CD4-positive, alpha-beta T cell treated with Interleukin-10 for 1 hour (primary cell): ENCODE data around the gene NKX2-1.

Experiments
- DNase-seq: peaks from one replicate; pipeline ENCODE4 v3.0.0-alpha.2; 2020

NKX2-1 gene

DNA sequence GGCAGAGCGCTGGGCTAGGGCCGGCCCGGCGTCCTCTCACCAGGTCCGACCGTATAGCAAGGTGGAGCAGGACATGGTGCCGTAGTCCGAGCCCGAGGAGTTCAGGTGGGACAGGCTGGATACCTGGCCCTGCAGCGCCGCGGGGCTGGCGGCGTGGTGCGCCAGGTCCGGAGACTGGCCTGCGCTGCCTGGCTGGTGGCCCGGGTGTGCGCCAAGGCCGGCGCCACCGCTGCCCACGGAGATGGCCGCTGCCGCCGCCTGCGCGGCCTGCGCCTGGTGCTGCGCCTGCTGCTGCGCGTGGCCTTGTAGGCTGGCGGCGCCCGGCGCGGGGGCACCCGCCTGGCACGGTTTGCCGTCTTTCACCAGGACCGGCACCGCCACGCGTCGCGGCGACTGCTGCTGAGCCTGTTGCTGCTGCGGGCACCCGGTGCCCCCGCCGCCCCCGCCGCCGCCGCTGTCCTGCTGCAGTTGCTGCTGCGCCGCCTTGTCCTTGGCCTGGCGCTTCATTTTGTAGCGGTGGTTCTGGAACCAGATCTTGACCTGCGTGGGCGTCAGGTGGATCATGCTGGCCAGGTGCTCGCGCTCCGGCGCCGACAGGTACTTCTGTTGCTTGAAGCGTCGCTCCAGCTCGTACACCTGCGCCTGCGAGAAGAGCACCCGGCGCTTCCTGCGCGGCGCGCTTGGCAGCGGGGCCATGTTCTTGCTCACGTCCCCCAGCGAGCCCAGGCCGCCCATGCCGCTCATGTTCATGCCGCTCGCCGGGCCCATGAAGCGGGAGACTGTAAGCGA lies 2.6 kb downstream of the NKX2-1 start:
- no peak for DNase-seq

DNA sequence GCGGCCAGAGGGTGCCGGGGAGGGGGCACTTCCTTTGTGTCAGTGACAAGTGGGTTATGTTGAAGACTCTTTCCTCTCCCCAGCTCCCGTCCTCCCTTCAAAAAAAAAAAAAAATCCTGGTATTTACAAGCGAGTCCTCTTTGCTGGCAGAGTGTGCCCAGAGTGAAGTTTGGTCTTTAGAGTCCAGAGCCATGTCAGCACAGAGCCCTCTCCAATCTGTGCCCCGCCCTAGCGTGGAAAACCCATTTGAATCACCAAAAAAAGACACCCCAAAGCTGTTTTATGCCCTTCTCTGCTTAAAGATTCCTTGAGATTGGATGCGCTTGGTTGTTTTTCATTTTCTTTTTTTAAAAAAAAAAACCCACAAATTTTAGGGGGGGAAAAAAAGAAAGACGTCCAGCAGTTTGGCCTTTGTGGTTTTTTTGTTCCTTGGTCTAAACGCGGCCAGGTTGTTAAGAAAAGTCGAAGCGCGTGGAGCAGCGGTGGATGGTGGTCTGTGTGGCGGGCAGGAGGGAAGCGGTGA lies 3.3 kb downstream of the NKX2-1 start:
- no peak for DNase-seq

DNA sequence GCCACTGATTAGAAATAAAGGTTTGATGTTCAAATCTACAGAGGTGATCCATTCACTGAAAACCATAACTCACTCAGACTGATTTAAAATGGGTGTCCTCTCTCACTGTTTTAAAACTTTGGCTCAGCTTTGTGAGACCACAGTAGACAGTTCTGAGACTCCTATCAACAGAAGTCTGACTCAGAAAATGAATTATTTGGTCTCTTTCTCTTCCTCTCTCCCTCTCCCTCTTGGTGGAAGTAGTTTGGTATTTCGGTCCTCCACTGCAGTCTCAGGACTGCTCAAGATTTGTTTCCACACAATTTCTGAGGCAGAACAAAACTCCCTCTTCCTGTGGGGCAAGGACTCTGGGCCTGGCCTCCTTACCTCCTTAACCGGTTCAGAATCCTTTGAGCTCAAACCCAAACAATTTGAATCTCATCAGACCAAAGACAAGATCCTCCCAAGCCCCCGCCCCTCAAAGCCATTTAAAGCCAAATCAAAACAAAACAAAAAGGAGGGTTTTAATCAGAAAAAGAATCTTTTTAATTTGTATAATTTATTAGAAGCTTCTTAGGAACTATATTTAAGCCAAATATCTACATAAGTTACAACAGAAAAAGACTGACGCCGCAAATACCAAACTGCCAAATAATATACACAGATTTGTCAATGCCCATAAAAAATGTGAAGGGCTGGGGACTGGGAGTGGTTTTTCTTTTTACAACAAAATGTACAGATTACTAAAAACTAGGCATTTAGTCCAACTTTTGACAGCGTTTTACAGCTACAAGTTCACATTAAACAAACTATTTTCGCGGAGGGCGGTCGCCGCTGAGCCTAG lies 3.9 kb downstream of the NKX2-1 start:
- no peak for DNase-seq

DNA sequence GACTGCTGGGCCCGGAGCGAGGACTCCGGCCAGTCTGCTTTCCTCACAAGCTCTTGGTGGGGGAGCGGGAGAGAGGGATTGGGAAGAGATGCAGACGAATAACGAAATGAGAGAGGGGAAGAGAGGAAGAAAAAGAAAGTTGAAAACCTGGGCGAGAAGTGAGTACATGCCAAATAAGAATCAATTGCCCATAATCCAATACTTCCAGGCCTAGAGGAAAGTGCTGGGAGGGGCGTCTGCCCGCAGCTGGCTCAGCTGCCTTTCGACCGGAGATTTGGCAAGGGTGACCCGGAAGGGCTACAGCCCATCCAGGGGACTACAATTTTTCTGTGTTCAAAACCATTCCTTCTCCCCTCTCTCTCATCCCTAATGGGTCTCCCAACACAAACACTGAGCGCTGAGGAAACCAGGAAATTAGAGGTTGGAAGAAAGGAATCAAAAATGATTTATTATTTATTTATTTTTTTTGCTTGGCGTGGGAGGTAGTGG lies 4.9 kb downstream of the NKX2-1 start:
- DNase-seq = no peak

DNA sequence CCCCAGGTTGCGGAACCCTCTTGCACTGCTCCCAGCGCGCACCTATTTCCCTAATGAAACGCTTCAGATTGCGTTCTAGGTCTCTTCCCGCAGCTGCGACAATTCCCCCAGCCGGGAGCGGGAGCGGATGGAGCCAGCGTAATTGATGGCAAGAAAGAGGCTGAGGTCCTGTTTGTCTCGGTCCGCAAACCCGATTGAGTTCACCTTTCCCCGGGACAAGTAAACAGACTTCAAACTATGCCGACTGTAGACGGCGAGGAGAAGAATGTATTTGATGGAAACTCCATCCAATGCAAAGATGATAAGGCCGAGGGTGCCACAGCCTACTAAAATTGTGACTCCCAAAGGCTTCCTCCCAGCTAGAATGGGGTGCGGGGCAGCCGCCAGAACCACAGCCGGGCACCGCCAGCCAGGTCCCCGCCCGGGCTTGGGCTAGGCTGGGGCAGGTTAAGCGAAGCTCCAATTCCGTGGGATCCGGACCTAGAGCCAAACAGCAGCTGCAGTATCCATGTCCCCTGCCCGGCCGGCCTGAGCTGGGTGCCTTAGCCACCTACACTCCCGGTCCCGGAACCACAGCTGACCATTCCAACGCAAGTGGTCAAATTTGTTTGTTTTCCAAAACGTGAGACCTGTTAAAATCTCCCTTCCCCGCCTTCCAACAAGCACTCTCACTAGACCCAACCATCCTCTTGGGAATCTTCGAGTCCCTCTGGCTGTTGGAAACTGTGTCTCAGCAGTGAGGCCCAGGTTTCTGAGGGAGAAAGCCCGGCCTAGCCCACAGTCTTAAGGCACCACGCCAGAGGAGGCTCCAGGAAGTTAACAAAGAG lies 5.5 kb downstream of the NKX2-1 start:
- DNase-seq = no peak

DNA sequence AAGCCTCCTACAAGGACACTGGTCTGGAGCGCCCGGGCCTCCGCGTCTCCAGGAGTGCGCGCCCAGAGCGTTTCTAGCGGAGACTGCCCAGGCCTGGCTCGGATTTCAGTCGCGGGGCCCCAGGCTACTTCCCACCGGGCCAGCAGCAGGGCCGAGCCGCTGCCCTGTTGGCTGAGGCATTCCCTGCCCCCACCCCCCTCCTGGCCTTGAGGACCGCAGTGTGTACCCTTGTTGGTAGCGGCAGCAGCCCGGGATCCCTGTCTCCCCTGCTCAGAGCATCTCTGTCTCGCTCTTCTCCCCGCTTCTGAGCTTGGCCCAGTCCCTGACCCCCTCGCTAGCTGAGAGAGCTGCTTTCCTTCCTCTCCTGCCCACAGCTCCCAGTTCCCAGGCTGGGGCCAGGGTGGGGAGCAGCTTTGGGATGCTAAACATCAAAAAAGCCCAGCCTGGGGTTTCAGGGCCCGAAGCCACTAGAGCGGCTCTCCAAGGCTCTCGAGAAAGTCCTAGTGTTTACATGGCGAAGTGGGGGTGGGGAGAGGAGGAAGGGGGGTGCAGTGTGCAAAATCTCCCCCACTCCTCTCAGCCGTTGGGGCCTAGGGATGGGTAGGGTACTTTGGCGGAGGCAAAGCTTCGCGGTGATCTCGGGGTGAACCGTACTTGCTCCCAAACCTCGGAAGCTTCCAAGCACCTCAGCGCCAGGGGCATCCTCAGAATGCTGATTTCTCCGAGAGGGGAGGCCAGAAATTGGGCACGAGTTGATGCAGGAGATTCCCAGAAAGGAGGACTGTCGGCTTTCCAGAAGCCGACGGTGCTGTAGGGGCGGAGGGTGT lies 6.4 kb downstream of the NKX2-1 start:
- no peak for DNase-seq

DNA sequence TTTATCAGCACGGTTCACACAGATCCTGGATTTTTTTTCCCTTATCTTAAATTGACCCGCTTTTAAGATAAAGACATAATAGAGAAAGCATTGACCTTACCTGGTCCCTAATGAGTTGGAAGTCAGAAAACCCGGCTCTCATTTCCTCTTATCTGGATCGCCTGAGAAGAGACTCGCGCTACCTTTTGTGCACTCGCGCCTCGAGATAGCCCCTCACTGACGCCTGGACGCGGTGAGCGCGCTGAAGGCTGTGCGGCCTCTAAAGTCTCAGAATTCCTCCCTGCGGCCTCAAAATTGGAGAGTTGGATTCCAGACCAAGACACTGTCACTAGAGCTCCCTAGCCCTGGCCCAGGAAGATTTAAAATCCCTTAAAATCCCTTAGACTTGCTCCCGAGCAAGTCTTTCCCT lies 7.0 kb downstream of the NKX2-1 start:
- DNase-seq = no peak

DNA sequence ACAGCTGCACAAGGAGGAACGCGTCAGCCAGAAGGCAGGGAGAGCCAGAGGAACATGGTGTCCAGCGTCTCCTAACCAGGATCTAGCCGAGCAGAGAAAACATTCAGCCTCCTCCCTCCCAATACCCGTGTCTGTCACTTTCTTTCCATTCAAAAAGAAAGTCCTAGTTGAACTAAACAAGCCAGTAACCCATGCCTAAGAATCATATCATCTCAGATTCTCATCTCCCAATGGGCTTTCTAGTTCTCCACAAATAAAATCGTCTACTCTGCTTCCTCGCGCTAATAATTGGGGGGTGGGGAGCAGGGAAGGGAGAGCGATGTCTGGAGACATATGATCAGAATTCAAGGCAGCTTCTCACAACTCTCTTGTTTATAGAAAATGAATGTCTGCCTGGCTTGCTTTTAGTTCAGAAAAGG lies 7.4 kb downstream of the NKX2-1 start:
- DNase-seq = no peak

DNA sequence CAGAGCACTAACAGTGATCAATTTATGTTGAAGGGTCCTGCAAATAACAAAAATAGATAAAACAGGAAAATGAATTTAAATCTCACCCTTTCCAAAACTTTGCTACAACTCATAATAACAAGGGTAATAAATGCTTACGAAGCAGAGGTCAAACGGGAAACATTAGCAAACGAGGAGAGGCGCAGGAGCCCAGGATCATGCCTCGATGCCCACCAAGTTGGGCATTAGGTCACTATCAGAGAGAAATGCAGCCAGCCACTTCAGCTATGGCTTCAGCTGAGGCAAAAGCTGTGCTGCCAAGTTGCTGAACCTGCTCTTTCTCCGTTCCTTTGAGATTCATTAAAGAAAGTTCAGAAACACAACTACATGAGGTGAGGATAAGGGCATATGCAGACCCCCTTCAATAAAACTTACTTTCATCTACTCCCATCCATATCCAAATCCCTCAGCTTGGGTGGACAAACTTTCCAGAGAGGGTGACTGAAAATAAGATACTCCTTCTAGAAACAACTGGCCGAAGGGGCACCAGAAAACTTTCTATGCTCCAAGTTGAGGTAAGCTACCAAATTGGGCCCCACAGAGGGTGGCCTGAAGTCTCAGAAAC lies 7.9 kb downstream of the NKX2-1 start:
- no peak for DNase-seq

DNA sequence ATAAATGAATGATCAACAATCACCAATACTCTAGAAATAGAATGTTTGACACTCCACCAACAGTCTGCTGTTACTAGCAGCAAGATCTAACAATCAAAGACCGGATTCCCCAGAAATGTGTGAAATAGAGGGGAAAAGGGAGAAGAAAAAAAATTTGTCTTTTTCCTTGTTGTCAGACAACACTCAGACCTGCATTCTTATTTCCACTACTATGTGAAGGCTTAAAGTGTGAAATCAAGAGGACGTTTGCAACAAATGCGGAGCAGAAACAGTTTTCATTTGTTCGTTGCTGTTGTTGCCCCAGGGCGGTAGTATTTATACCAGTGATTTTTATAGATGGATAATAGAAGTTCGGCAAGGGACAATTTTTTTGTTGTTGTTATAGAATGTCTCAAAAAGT lies 9.2 kb downstream of the NKX2-1 start:
- DNase-seq = no peak

DNA sequence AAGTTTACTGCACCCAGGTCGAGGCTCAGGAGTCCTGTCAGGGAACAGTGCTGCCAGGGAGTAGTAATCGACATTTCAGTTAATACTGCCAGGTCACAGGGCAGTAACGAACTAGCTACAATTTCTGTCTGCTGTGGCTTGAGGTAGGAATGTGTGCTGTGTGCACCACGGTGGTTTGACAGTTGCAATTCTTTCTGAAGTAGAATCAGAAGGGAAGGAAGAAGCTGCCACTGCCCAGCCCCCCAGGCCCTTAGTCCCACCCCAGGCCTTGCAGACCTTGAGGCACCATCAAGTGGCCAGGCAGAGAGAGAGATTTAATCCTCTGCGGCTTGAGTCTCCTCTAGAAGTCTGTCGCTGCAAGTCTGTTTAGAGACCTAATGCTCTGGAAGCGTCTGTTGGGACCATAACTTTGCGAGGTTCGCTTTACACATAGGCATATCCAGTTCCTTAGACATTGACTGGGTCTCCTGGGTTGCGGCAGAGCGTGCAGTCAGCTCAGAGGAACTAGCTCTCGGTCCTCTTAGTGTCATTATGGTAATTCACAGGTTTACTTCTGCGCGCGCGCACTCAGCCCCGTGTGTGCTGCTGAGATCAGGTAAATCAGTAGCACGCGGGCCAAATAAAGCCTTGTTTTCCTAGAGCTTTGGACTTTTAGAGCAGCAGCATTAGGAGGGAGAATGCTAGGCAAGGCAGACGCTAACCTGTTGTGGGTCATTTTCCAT lies 9.8 kb downstream of the NKX2-1 start:
- no peak for DNase-seq

DNA sequence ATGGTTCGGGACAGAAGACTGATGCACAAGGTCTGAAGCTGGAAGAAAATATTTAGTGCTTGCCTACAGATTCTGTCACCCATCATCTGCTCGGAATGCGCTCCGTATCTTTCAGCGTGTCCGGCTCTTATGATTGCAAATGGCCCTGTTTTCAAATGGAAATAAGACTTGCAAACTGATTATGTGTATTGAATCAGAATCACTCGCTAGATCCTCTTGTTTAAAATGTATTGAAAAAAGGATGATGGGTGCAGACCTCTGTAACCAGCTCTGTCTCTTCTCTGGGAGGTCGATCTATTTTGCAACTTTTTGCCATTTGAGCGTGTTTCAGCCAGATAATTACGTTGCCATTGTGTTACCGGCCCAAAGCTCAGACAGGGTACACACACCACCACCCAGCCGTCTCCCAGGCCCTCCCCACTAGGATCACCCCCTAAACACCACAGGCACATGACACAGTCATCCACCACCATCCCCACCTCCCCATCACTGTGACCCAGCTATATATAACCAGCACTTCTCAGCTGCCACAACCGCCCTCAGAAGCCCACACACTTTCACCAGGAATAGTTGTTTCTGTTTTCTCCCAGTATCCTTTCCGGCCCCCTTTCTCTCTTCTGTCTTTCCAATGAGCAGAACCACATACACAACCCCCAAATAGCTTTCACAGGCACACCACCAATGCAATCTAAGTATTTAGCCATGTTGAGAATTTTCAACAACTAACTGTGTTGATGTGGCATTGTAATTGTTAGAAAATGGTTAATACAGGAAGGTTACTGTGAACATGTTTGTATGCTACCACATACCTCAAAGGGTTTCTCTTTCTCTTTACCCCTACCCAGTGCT lies 10.7 kb downstream of the NKX2-1 start:
- DNase-seq = no peak

DNA sequence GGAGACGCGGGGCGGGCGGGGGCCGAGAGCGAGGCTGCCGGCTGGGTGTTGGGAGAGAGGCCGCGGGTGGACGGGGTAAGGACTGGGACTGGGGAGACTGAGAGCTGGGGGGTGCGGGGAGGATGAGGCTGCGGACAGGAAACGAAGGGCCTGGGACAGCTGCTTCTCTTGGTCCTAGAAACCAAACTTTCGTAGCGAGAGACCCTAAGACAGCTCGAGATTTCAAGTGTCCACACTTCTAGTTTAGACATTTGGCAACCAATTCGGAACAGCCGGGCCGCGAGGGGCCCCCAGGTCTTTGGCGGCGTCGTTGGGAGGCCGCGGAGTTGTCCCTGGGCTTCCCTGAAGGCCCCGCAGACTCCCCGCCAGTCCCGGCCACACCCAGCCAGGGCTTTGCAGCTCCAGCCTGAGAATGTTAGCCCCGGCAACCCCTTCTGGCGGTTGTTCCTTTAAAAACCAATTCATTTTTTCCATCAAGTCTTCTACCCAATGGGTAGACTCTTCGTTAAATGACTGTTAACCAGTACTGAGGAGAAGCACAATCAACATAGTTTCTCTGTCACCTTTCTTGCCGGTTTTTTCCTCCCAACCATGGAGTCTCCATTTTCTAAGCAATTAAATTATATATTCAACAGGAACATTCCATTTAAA lies 11.5 kb downstream of the NKX2-1 start:
- no peak for DNase-seq

DNA sequence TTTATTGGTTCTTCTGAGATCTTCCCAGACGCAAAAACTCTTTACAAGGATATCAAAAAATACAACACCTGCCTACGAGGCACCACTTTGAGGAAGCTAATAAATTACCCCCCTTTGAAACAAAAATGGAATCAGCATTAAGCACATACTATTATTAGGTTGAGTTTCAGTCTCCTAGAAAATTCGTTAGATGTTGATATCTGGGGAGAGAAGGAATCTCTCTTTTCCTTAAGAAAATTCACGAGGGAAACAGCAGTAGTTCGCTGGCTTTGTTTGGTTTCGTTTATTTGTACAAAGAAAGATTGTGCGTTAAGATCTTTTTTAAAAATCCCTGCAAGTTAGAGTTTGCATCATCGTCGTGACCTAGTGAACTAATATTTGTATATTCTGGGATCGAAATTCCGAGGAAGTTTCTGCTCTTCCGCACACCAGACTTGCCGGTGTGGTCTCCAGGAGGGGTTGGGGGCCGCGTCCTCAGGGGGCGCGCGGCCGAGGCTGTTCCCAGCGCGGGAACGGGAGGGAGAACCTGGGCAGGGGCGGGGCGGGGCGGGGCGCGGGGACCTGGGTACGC lies 12.1 kb downstream of the NKX2-1 start:
- no peak for DNase-seq

DNA sequence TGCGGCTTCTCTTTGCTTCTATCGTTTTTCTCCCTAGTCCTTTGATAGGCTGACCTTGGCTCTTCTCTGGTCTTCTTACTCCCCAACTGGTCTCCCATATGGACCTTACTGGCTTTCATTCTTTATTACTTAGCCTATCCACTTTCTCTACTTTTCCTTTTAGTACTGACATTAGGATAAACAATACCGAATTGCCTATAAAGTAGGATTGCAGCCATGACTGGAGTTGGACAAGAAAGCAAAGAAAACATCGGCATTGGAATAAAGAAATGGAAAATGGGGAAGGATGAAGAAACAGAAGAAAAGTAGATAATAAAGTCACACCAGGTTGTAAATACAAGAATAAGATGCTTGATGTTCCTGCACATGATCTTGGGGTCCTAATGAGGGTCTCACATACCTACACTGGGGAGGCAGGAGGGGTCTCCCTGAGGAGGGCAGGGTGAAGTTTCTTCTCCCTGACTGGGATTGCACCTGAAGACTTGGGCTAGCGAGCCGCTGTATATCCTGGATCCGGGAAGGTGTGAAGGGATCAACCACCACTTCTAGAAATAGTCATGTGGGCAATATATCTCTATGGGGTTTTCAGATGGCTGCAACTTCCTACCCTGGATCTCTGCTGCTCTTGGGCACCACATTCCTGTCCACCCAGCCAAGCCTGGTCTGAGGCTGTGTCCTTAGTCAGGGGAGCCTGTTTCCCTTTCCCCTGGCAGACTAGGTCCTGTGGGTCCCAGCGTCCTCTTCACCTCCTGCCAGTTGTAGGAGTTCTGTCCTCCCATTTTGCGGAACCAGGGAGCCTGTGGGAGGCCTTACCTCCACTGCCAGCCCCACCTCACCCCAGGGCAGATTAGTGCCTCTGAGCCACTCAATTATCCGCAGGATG lies 13.1 kb downstream of the NKX2-1 start:
- DNase-seq = no peak

DNA sequence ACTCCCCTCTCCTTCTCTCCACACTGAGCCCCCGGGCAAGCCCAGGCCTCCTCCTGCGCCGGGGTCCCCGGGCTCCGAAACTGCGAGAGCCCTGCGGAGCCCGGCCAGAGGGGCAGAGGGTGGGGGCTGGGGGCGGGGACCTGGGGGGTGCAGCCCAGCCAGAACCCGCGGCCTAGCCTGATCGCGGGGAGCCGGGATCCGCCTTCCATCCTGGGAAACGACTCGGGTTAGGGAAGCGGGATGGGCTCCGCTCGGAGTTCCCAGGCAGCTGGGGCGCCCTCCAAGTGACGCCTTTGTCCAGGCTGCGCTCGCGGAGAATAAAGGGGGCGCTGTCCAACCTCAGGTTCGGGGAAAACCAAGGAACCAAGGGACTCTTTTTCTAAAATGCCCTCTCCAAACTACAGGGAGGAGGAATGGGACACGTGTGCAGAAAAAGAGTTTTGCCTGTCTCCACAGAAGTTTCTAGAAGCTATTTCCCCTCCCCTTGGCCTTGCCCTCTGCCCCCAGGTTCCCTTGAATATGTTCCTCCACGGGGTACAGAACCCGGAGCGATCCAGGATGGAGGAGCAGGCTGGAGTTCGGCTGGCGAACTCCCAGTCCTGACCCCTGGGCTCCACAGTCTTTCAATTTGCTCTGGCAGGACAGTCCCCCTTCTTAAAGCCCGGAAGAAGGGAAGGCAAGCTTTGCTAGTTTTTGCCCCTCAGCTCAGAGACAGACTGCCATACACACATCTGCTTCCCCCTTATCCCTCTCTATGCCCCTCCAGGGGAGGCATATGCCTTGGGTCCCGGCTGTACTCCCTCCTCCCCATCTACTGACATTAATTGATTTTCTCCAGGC lies 13.9 kb downstream of the NKX2-1 start:
- DNase-seq = no peak
